Naive thymus-derived CD4-positive, alpha-beta T cell (primary cell): Measurements from ENCODE around the gene DNAJB4. TPM values are rescaled to one million over a fixed set of nuclear protein-coding genes. Genes with fewer than 3 reads are reported as not detected.

Source experiments
- ATAC-seq: fragments of 150-1000 bp; cut with Tn5 transposase; 2 replicates; pipeline ENCODE4 v1.10.0; 2021; ENCODE audit warnings: mild to moderate bottlenecking, moderate library complexity
- CTCF ChIA-PET: fragments of 350-600 bp; sonication (Branson Sonifier 250); formaldehyde crosslinking; loops from one replicate; lab custom pipeline; 2021; ENCODE audit warnings: antibody characterized with exemption; lab: Charles Lee
- POLR2A ChIA-PET: fragments of 350-600 bp; sonication (Branson Sonifier 250); formaldehyde crosslinking; loops from one replicate; lab custom pipeline; 2021; ENCODE audit warnings: antibody characterized with exemption, inconsistent platforms; lab: Charles Lee
- DNase-seq, 9 donors: peaks; one replicate each; pipeline versions ENCODE4 v3.0.0 to v3.0.0-alpha.2; 2020 to 2022; ENCODE audit warnings: mixed read lengths in 1 of 9
- H3K27ac ChIP-seq: one replicate; pipeline ENCODE4 v1.7.0; 2013; ENCODE audit warnings: mild to moderate bottlenecking, low read depth, low read length, moderate library complexity
- H3K27me3 ChIP-seq, 2 donors: one replicate each; pipeline ENCODE4 v1.7.0; 2013; ENCODE audit warnings: low read length in 2 of 2, mild to moderate bottlenecking in 2 of 2, moderate library complexity in 2 of 2; ENCODE audit not compliant: control insufficient read depth in 2 of 2, insufficient read depth in 2 of 2
- H3K36me3 ChIP-seq, 3 experiments: 1 replicate in 2 of 3; 2 replicates in 1 of 3; pipeline ENCODE4 v1.7.0; 2013; ENCODE audit warnings: low read length in 3 of 3, mild to moderate bottlenecking in 3 of 3, moderate library complexity in 1 of 3; ENCODE audit not compliant: insufficient read depth in 3 of 3, control insufficient read depth in 2 of 3
- H3K4me1 ChIP-seq, 2 donors: one replicate each; pipeline ENCODE4 v1.7.0; 2013; ENCODE audit warnings: low read length in 2 of 2, mild to moderate bottlenecking in 2 of 2, moderate library complexity in 1 of 2; ENCODE audit not compliant: control insufficient read depth in 2 of 2, insufficient read depth in 2 of 2
- H3K4me3 ChIP-seq: 2 replicates; pipeline ENCODE4 v1.7.0; 2013; ENCODE audit warnings: mild to moderate bottlenecking, low read length
- H3K9me3 ChIP-seq, 3 experiments: 1 replicate in 2 of 3; 2 replicates in 1 of 3; pipeline ENCODE4 v1.7.0; 2013; ENCODE audit warnings: low read length in 3 of 3; ENCODE audit not compliant: control insufficient read depth in 2 of 3
- H3K27ac Mint-ChIP-seq, 9 donors: one replicate each; pipeline ENCODE4 v1.8.0; 2020 to 2022; ENCODE audit warnings: mixed read lengths in 9 of 9, mild to moderate bottlenecking in 8 of 9, moderate library complexity in 5 of 9, inconsistent platforms in 2 of 9
- H3K27me3 Mint-ChIP-seq, 5 donors: one replicate each; pipeline ENCODE4 v1.8.0; 2021 to 2022; ENCODE audit warnings: mixed read lengths in 5 of 5, mild to moderate bottlenecking in 1 of 5
- H3K36me3 Mint-ChIP-seq, 5 donors: one replicate each; pipeline ENCODE4 v1.8.0; 2020 to 2022; ENCODE audit warnings: mixed read lengths in 5 of 5, mild to moderate bottlenecking in 3 of 5, inconsistent platforms in 1 of 5
- H3K4me1 Mint-ChIP-seq, 7 donors: one replicate each; pipeline ENCODE4 v1.8.0; 2020 to 2022; ENCODE audit warnings: mixed read lengths in 7 of 7, mild to moderate bottlenecking in 3 of 7, inconsistent platforms in 1 of 7
- H3K4me3 Mint-ChIP-seq, 10 donors: one replicate each; pipeline ENCODE4 v1.8.0; 2020 to 2022; ENCODE audit warnings: mild to moderate bottlenecking in 10 of 10, mixed read lengths in 10 of 10, moderate library complexity in 6 of 10, inconsistent platforms in 2 of 10
- H3K9me3 Mint-ChIP-seq, 11 donors: one replicate each; pipeline ENCODE4 v1.8.0; 2020 to 2022; ENCODE audit warnings: mixed read lengths in 11 of 11, mild to moderate bottlenecking in 4 of 11, inconsistent platforms in 1 of 11, moderate library complexity in 1 of 11
- intact Hi-C, 2 donors: fragments of 100-400 bp; cut with micrococcal nuclease; formaldehyde crosslinking; loops; one replicate each; pipeline ENCODE4 v1.15.1; 2023
- polyA plus RNA-seq, 2 donors: library from polyadenylated mRNA; unstranded; fragments of 300-500 nt; fragmentation: Illumina TruSeq; gene quantifications; one replicate each; pipeline ENCODE4 v1.2.3, GENCODE V29; 2021
- total RNA-seq, 6 experiments: library from RNA in 5 of 6; stranded (reverse) in 5 of 6; gene quantifications; 1 replicate in 5 of 6; 2 replicates in 1 of 6; pipeline ENCODE4 v1.2.3 and lab custom pipeline; 2021 to 2026

DNAJB4 gene
- total and polyA plus RNA-seq, 7 experiments from 2014 or later: 5.9 to 20.1 (median 17.7) TPM

DNA sequence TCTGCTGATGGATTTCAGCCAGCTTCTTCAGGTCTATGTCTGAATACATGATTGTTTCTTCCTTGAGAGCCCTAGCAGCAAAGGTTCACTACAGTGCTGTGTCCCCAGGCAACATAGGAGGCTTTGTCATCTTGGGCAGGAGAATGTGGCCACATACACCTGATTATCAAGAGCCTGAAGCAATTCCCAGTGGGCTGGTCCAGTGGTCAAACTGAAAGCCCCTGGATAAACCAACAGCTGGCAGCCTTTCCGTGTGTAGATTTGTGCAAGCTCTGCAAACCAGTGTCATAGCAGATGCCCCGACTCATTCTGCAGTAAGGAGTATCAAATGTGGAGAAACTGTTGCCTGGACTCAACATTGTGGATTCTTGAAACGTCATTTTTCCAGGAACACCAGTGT lies 38.7 kb downstream of the DNAJB4 start:
- H3K9me3 ChIP-seq: no peaks in the 10 kb centered on the region
- intact Hi-C loops: no loop called here
- Mint-ChIP-seq H3K4me1 (peaks cover 14 to 35% (median 27%) of the 10 kb centered on the region in 7 donors), H3K4me3 (no peak overlapping the region), H3K27me3 (peaks cover 35 to 55% (median 36%) of the 10 kb centered on the region in 5 donors), H3K9me3 (peaks cover 0 to 1% (median 0%) of the 10 kb centered on the region in 11 donors), H3K27ac (no peak overlapping the region), H3K36me3 (peaks cover 0 to 4% (median 0%) of the 10 kb centered on the region in 5 donors)
- ChIA-PET POLR2A (no interaction called here), CTCF (interaction anchor here (1.1 kb wide), 1 partner anchor 15 kb away, joined by 3 read pairs; no protein-coding TSS in a partner anchor)
- no peaks in the 10 kb centered on the region for H3K36me3 ChIP-seq
- H3K4me3 ChIP-seq: no peak overlapping the region
- DNase-seq (no peak), ATAC-seq (no peak)
- H3K27ac ChIP-seq: no peak overlapping the region
- peaks cover 0 to 19% of the 10 kb centered on the region in 2 donors for H3K27me3 ChIP-seq
- no peaks in the 10 kb centered on the region for H3K4me1 ChIP-seq

DNA sequence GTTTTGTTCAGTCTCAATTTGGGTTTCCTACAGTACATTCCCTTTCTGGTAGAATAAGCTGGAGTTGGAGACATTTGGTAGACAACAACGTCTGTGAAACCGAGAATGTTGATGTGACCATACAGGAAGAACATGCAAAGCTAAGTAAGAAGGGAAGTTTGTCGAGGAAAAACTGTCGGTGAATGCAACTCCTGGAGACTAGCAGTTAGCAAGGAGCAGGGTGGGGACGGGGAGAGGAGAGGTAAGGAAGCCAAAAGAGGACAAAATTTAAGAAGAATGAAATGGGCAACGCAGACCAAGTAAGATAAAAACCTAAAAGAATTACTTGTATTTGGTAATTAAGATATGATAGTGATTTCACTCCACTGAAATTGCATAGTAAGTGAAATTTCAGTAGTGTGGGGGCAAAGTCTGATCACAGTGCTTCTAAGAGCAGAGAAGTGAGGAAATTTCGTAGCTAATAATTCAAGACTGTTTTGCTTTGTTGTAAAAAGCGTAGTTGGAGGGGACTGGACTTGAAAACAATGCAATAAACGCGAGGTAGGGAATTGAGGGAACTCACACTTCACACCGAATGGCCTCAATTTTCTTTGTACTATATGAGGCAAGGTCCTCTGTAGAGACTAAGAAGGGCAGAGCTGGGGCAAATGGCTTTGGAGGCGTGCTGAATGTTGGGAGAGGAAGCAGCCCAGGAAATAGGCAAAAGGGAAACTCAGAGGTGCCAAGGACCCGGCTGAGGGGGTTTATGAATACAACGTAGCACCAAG lies 40.2 kb downstream of the DNAJB4 start:
- peaks cover 14 to 35% (median 27%) of the 10 kb centered on the region in 7 donors for H3K4me1 Mint-ChIP-seq
- H3K36me3 Mint-ChIP-seq: peaks cover 0 to 4% (median 0%) of the 10 kb centered on the region in 5 donors
- intact Hi-C loops: loop anchor here in 1 of 2 donors (1.0 kb wide), 1 partner anchor 66 kb away; the partner anchor contains the start of gene FUBP1
- H3K27ac Mint-ChIP-seq: peak overlapping the region in 1 of 9 donors; percentile 51
- ATAC-seq: peak; percentile 30
- H3K9me3 Mint-ChIP-seq: peaks cover 0 to under 1% (median 0%) of the 10 kb centered on the region in 11 donors
- Histone ChIP-seq H3K27ac (no peak overlapping the region), H3K36me3 (no peaks in the 10 kb centered on the region), H3K4me3 (no peak overlapping the region), H3K9me3 (no peaks in the 10 kb centered on the region), H3K27me3 (peaks cover 0 to 19% of the 10 kb centered on the region in 2 donors), H3K4me1 (no peaks in the 10 kb centered on the region)
- CTCF ChIA-PET: no interaction called here
- no peak for DNase-seq
- POLR2A ChIA-PET: interaction anchor here (0.7 to 1.6 kb wide), 2 partner anchors 41 to 67 kb away, joined by 3 to 6 read pairs; partner anchors contain the start of gene DNAJB4
- H3K4me3 Mint-ChIP-seq: peak overlapping the region; percentile 78 to 87 (median 83)
- H3K27me3 Mint-ChIP-seq: peaks cover 45 to 60% (median 48%) of the 10 kb centered on the region in 5 donors

DNA sequence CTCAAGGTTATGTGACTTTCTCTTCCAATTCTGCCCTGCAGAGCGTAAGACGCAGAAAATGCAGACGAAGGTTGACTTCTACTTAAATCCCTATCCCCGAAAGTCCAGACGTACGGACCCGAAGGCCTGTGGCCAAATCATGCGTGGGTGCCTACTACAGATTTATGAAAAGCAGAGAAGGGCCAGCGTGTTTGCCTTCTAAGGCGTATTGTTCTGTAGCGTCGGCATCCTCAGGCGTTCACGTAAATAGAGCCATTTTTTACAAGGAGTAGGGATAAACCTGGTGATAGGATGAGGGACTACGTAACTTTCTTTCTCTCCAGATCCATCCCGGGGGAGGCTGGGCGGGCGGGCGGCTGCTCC lies 40.8 kb downstream of the DNAJB4 start:
- DNase-seq: no peak
- H3K27me3 Mint-ChIP-seq: peaks cover 45 to 60% (median 50%) of the 10 kb centered on the region in 5 donors

DNA sequence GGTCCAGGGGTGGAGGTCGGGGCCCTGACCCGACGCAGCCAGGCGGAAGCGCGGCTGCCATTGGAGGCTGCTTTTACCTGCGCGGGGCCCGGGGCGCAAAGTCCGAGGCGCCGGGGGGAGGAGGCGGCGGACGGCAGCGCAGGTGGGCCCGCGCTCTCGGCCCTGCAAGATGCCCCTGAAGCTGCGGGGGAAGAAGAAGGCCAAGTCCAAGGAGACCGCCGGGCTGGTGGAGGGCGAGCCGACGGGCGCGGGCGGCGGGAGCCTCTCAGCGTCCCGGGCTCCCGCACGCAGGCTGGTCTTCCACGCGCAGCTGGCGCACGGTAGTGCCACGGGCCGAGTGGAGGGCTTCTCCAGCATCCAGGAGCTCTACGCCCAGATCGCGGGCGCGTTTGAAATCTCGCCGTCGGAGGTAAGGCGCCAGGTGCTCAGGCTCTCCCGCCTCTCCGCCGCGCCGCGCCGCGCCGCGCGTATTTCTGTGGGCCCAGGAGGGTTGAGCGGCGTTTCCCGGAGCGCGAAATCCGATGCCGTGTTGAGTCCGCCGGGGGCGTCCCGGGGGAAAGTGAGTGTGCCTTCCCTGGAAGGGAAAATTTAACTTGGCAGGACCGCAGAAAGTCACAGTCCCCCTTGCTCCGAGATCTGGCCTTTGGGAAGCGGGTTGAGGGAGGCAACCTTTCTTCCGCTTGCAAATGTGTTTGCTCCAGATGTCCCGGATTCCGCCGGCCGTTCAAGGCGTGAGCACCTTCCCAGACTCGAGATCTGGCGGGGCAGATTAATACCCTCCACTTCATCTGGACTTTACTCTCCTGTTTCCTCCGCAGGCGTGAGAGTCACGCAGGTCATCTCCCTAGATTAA lies 41.4 kb downstream of the DNAJB4 start, which contains the start of gene GIPC2:
Gene GIPC2 (plus strand): TSS at position 41 of the 853 bp plus-strand sequence. CDS start 129 bp downstream, at position 170.
- H3K36me3 ChIP-seq: no peaks in the 10 kb centered on the region
- Mint-ChIP-seq H3K4me1 (peaks cover 6 to 26% (median 19%) of the 10 kb centered on the region in 7 donors), H3K4me3 (peak within 1 kb of the TSS; percentile 78 to 87 (median 83)), H3K9me3 (no peaks in the 10 kb centered on the region), H3K27me3 (peaks cover 45 to 57% (median 50%) of the 10 kb centered on the region in 5 donors), H3K27ac (peak within 1 kb of the TSS in 2 of 9 donors; percentile 45 to 51), H3K36me3 (peaks cover 0 to 4% (median 0%) of the 10 kb centered on the region in 5 donors)
- intact Hi-C loops: loop anchor here in 1 of 2 donors (1.0 kb wide), 2 partner anchors 42 to 67 kb away; partner anchors contain the start of genes DNAJB4 and FUBP1
- H3K9me3 ChIP-seq: no peaks in the 10 kb centered on the region
- ChIA-PET CTCF (interaction anchor here (0.7 kb wide), 1 partner anchor 36 kb away, joined by 3 read pairs; no protein-coding TSS in a partner anchor), POLR2A (interaction anchor here (0.7 to 1.6 kb wide), 3 partner anchors 33 to 68 kb away, joined by 3 to 6 read pairs (median 3); partner anchors contain the start of genes DNAJB4 and FUBP1)
- ATAC-seq (peak; percentile 61), DNase-seq (peak in 8 of 9 donors; percentile 1 to 43 (median 18))
- H3K4me3 ChIP-seq: peak within 1 kb of the TSS; percentile 59
- H3K4me1 ChIP-seq: no peaks in the 10 kb centered on the region
- no peak within 1 kb of the TSS for H3K27ac ChIP-seq
- H3K27me3 ChIP-seq: peaks cover 0 to 19% of the 10 kb centered on the region in 2 donors

More for the DNA sequence above, 40.8 kb downstream of the DNAJB4 start:
- H3K27ac Mint-ChIP-seq: peak overlapping the region in 1 of 9 donors; percentile 51
- H3K9me3 ChIP-seq: no peaks in the 10 kb centered on the region
- POLR2A ChIA-PET: interaction anchor here (1.6 kb wide), 1 partner anchor 41 kb away, joined by 6 read pairs; the partner anchor contains the start of gene DNAJB4
- no peaks in the 10 kb centered on the region for H3K9me3 Mint-ChIP-seq
- peaks cover 0 to 19% of the 10 kb centered on the region in 2 donors for H3K27me3 ChIP-seq
- no peaks in the 10 kb centered on the region for H3K36me3 ChIP-seq
- intact Hi-C loops: loop anchor here in 1 of 2 donors (1.0 kb wide), 1 partner anchor 66 kb away; the partner anchor contains the start of gene FUBP1
- peak; percentile 35 for ATAC-seq
- CTCF ChIA-PET: no interaction called here
- peaks cover 10 to 32% (median 24%) of the 10 kb centered on the region in 7 donors for H3K4me1 Mint-ChIP-seq
- peaks cover 0 to 4% (median 0%) of the 10 kb centered on the region in 5 donors for H3K36me3 Mint-ChIP-seq
- peak overlapping the region; percentile 59 for H3K4me3 ChIP-seq
- H3K4me1 ChIP-seq: no peaks in the 10 kb centered on the region
- peak overlapping the region; percentile 78 to 87 (median 83) for H3K4me3 Mint-ChIP-seq
- H3K27ac ChIP-seq: no peak overlapping the region

DNA sequence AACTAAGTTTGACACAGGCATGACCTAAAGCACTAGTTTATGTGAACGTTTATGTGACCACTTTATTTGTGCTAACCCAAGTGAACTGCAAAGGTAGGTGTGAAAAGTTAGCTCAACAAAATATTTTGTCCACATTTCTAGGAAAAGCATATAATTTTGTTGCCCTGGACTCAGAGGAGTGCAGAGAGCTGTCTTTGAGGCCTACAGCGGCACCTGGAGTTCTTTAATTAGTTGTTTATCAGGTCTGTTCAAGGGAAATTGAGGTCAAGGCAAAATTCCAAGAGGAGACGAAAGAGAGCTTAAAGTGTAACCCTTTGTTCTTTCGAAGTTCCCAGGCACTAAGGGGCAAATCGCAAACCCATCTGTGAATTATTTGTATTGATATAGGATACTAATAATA lies 42.4 kb downstream of the DNAJB4 start:
- H3K4me3 Mint-ChIP-seq: peak overlapping the region in 6 of 10 donors; percentile 78 to 87 (median 82)
- intact Hi-C loops: no loop called here
- ATAC-seq (no peak), DNase-seq (no peak)
- Histone ChIP-seq H3K27ac (no peak overlapping the region), H3K9me3 (no peaks in the 10 kb centered on the region), H3K27me3 (peaks cover 0 to 19% of the 10 kb centered on the region in 2 donors), H3K4me3 (no peak overlapping the region), H3K4me1 (no peaks in the 10 kb centered on the region), H3K36me3 (no peaks in the 10 kb centered on the region)
- H3K4me1 Mint-ChIP-seq: peaks cover 6 to 26% (median 19%) of the 10 kb centered on the region in 7 donors
- peaks cover 0 to 4% (median 0%) of the 10 kb centered on the region in 5 donors for H3K36me3 Mint-ChIP-seq
- H3K27me3 Mint-ChIP-seq: peaks cover 45 to 60% (median 51%) of the 10 kb centered on the region in 5 donors
- ChIA-PET CTCF (interaction anchor here (0.6 to 0.7 kb wide), 2 partner anchors 35 to 250 kb away, joined by 3 read pairs; no protein-coding TSS in a partner anchor), POLR2A (interaction anchor here (1.4 kb wide), 1 partner anchor 69 kb away, joined by 3 read pairs; the partner anchor contains the start of gene FUBP1)
- no peaks in the 10 kb centered on the region for H3K9me3 Mint-ChIP-seq
- H3K27ac Mint-ChIP-seq: no peak overlapping the region
